Activated gamma-delta T cell (primary cell): ENCODE measurements around the gene FBLN2.

Experiments used
- DNase-seq: peaks from one replicate; lab custom pipeline; 2025; lab: John Stamatoyannopoulos, UW

Gene FBLN2

GRCh38 chr3:13648060-13649001 is 99.4 kb downstream of the FBLN2 start:
- DNase-seq = peak; percentile 57

- DNase-seq = peak; percentile 57
Observed at GRCh38 chr3:13650210-13651056, 101.5 kb downstream of the FBLN2 start.

GRCh38 chr3:13651057-13651400 is 102.1 kb downstream of the FBLN2 start:
- no peak for DNase-seq

GRCh38 chr3:13651775-13652428 is 103.0 kb downstream of the FBLN2 start:
- DNase-seq = no peak

GRCh38 chr3:13652728-13653127 is 103.8 kb downstream of the FBLN2 start:
- no peak for DNase-seq

GRCh38 chr3:13653631-13654279 is 104.8 kb downstream of the FBLN2 start:
- DNase-seq = no peak

GRCh38 chr3:13654330-13655060 is 105.6 kb downstream of the FBLN2 start:
- DNase-seq = no peak

GRCh38 chr3:13655061-13655913 is 106.4 kb downstream of the FBLN2 start:
- no peak for DNase-seq

- no peak for DNase-seq
Observed at GRCh38 chr3:13656584-13657301, 107.8 kb downstream of the FBLN2 start.

- no peak for DNase-seq
Observed at GRCh38 chr3:13657660-13658435, 108.9 kb downstream of the FBLN2 start.

- no peak for DNase-seq
Observed at GRCh38 chr3:13658681-13659080, 109.8 kb downstream of the FBLN2 start.

- DNase-seq = no peak
Observed at GRCh38 chr3:13659221-13659969, 110.5 kb downstream of the FBLN2 start.

- DNase-seq = no peak
Observed at GRCh38 chr3:13660042-13660874, 111.3 kb downstream of the FBLN2 start.

GRCh38 chr3:13661121-13661520 is 112.2 kb downstream of the FBLN2 start:
- DNase-seq = no peak

GRCh38 chr3:13662238-13662847 is 113.4 kb downstream of the FBLN2 start:
- no peak for DNase-seq

GRCh38 chr3:13663781-13664535 is 115.0 kb downstream of the FBLN2 start:
- no peak for DNase-seq
